HL-60 (cell line): ENCODE measurements around the gene DNAH8.

Source experiments
- DNase-seq, 2 experiments: peaks; one replicate each; pipeline ENCODE4 v3.0.0-alpha.2; 2010 to 2020; ENCODE audit warnings: low read depth in 1 of 2, low spot score in 1 of 2
- H3K27ac ChIP-seq: fragments of 250-450 bp; sonication (Bioruptor Pico); replicated peaks from 2 replicates; pipeline ENCODE4 v1.5.1; 2020; ENCODE audit warnings: mild to moderate bottlenecking, moderate library complexity
- H3K27me3 ChIP-seq: fragments of 250-450 bp; sonication (Bioruptor Pico); 2 replicates; pipeline ENCODE4 v1.5.1; 2021; ENCODE audit warnings: mild to moderate bottlenecking, moderate library complexity; ENCODE audit not compliant: insufficient read depth, poor library complexity, severe bottlenecking
- H3K4me3 ChIP-seq: replicated peaks from 2 replicates; pipeline ENCODE4 v1.5.1; 2011; ENCODE audit warnings: mild to moderate bottlenecking, control low read depth, low read length; ENCODE audit not compliant: insufficient read depth
- CTCF ChIP-seq: IDR thresholded peaks from one replicate; pipeline ENCODE4 v1.5.1; 2011; ENCODE audit warnings: low read length, control low read depth, inconsistent platforms; ENCODE audit not compliant: insufficient read depth
- GABPA ChIP-seq: IDR thresholded peaks from 2 replicates; pipeline ENCODE4 v1.6.1; 2012; ENCODE audit warnings: low read depth
- POLR2AphosphoS5 ChIP-seq: IDR thresholded peaks from 2 replicates; pipeline ENCODE4 v1.6.1; 2012; ENCODE audit warnings: low read depth
- REST ChIP-seq: IDR thresholded peaks from 2 replicates; pipeline ENCODE4 v1.6.1; 2012; ENCODE audit warnings: low read depth; ENCODE audit not compliant: insufficient replicate concordance
- SPI1 ChIP-seq: IDR thresholded peaks from 2 replicates; pipeline ENCODE4 v1.6.1; 2012; ENCODE audit warnings: low read depth, mild to moderate bottlenecking, borderline replicate concordance

Gene DNAH8

GRCh38 chr6:38773338-38773737, 58.2 kb downstream of the DNAH8 start:
- Histone ChIP-seq H3K4me3 (no peak overlapping the region), H3K27ac (no peak overlapping the region), H3K27me3 (peaks cover 4% of the 10 kb centered on the region)
- DNase-seq: peak in 1 of 2 experiments; percentile 7
- no peak for TF ChIP-seq CTCF
- no peak for TF ChIP-seq REST
- TF ChIP-seq POLR2AphosphoS5: no peak
- TF ChIP-seq SPI1: no peak
- no peak for TF ChIP-seq GABPA

GRCh38 chr6:38774929-38775707, 60.0 kb downstream of the DNAH8 start:
- Histone ChIP-seq H3K4me3 (no peak overlapping the region), H3K27me3 (peaks cover 2% of the 10 kb centered on the region), H3K27ac (no peak overlapping the region)
- DNase-seq: peak in 1 of 2 experiments; percentile 15
- TF ChIP-seq GABPA (no peak), SPI1 (peak; percentile 95)

- H3K27me3 ChIP-seq: peaks cover 2% of the 10 kb centered on the region
- H3K4me3 ChIP-seq: no peak overlapping the region
- no peak for DNase-seq
- TF ChIP-seq SPI1 (no peak), REST (no peak), GABPA (no peak)
- no peak overlapping the region for H3K27ac ChIP-seq
Measured at GRCh38 chr6:38775870-38776269, 60.8 kb downstream of the DNAH8 start.

GRCh38 chr6:38776515-38776914, 61.4 kb downstream of the DNAH8 start:
- peaks cover 2% of the 10 kb centered on the region for H3K27me3 ChIP-seq
- no peak overlapping the region for H3K4me3 ChIP-seq
- H3K27ac ChIP-seq: no peak overlapping the region
- DNase-seq: no peak
- TF ChIP-seq POLR2AphosphoS5 (no peak), SPI1 (no peak), GABPA (no peak), REST (no peak), CTCF (no peak)
